ENCODE results near the gene AK9.

AK9 gene

DNA sequence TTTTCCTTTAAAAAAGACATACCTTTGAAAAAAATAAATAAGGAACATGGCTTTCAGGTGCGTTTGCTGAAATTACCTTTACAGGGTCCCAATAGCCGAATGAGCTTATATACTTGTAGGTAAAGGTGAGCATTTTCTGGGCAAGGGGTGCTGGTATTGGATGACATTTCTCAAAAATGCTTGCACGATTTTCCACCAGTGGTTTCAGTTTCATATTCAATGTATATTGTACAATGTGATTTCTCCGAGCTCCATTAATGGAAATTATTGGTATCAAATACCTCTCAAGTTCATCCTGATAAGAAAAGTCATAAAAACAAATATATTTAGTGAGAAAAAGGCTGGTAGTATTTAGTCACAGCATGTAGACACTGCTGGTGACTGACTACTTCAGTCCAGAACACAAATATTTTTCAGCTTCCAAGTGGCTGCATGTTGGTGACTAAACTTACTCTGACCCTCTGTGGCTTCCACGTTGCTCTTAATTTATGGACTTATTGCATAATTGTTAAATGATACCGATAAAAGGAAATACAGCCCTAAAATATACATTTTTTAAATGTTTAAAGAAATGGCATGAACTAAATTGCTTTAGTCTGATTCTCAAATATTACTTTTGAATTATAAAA is 175.1 kb downstream of the AK9 start:
- no peak overlapping the region for H3K4me3 ChIP-seq (ENCODE audit: low read depth, low read length)
- DNase-seq (ENCODE audit: low read depth) = no peak
- TF ChIP-seq, protein P1, sequence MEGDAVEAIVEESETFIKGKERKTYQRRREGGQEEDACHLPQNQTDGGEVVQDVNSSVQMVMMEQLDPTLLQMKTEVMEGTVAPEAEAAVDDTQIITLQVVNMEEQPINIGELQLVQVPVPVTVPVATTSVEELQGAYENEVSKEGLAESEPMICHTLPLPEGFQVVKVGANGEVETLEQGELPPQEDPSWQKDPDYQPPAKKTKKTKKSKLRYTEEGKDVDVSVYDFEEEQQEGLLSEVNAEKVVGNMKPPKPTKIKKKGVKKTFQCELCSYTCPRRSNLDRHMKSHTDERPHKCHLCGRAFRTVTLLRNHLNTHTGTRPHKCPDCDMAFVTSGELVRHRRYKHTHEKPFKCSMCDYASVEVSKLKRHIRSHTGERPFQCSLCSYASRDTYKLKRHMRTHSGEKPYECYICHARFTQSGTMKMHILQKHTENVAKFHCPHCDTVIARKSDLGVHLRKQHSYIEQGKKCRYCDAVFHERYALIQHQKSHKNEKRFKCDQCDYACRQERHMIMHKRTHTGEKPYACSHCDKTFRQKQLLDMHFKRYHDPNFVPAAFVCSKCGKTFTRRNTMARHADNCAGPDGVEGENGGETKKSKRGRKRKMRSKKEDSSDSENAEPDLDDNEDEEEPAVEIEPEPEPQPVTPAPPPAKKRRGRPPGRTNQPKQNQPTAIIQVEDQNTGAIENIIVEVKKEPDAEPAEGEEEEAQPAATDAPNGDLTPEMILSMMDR (IDR thresholded peaks at IDR 0.05; ENCODE audit: control insufficient read depth, extremely low read depth, insufficient read depth) = no peak

DNA sequence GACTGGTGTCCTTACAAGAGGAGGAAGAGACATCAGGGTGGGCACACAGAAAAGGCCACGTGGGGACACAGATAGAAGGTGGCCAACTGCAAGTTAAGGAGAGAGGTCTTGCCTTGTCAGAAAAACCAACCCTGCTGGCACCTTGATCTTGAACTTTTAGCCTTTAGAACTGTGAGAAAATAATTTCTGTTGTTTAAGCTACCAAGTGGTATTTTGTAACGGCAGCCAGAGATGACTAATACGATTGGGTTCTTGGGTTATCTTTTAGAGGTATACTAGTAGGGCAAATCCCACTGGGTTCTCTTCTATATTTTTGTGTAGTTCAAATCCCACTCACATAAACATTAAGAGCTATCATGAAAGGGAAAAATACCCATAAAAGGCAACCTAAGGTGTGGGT is 176.1 kb downstream of the AK9 start:
- no peak overlapping the region for H3K4me3 ChIP-seq (ENCODE audit: low read depth, low read length)
- TF ChIP-seq, protein P1 (IDR thresholded peaks at IDR 0.05; ENCODE audit: control insufficient read depth, extremely low read depth, insufficient read depth) = no peak
- no peak for DNase-seq (ENCODE audit: low read depth)

DNA sequence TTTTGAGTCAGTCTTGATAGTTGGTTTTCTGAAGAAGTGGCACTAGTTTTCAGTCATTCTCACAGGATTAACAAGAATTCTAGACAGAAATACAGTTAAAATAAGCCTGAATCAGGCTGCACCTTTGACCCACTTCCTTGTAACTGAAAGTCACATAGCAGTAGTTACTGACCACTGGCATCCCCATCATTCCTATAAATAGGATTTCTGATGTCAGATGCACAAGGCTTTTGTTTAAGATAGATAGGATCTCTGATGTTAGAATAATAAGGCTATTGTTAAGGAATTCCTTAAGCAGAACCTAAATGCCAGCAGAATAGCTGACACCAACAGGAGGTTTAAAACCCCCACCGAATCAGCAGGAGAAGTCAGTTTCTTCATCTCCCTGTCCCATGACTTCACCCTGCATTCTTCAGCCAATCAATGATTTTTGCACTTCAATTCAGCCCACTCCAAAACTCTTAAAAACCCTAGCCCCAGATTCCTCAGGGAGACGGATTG is 177.4 kb downstream of the AK9 start:
- TF ChIP-seq, protein P1 (IDR thresholded peaks at IDR 0.05; ENCODE audit: control insufficient read depth, extremely low read depth, insufficient read depth) = no peak
- no peak for DNase-seq (ENCODE audit: low read depth)
- H3K4me3 ChIP-seq (ENCODE audit: low read depth, low read length) = no peak overlapping the region

DNA sequence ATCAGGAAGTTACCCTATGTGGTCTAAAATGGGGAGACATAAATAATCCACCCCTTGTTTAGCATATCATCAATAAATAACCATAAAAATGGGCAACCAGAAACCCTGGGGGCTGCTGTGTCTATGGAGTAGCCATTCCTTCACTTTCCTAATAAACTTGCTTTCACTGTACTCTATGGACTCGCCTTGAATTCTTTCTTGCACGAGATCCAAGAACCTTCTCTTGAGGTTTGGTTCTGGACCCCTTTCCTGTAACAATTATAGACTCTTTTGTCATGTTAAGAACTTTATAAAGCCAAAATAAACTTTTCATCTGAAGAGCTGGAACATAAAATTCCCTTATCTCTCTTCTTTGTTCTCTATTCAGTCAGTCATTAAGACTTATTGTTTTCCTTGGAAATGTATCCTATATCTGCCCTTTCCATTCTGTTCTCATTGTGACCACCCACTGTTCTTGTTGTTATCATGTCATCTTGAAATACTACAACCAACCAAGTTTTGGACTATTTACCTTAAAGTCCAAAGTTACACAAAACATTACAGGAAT is 178.7 kb downstream of the AK9 start:
- DNase-seq (ENCODE audit: low read depth) = peak; percentile 38
- no peak overlapping the region for H3K4me3 ChIP-seq (ENCODE audit: low read depth, low read length)
- TF ChIP-seq, protein P1 (IDR thresholded peaks at IDR 0.05; ENCODE audit: control insufficient read depth, extremely low read depth, insufficient read depth) = no peak

DNA sequence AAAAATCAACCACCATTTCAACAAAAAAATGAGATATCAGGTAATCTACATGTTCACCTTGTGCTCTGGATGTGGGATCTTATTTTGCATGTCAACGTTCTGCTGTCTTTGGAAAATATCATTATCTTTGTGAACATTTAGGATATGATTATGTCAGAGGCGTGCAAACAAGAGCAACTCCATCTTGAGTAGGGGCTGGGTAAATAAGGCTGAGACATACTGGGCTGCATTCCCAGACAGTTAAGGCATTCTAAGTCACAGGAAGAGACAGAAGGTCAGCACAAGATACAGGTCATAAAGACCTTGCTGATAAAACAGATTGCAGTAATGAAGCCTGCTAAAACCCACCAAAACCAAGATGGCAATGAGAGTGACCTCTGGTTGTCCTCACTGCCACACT is 179.2 kb downstream of the AK9 start:
- DNase-seq (ENCODE audit: low read depth) = peak; percentile 49
- no peak overlapping the region for H3K4me3 ChIP-seq (ENCODE audit: low read depth, low read length)
- TF ChIP-seq, protein P1 (IDR thresholded peaks at IDR 0.05; ENCODE audit: control insufficient read depth, extremely low read depth, insufficient read depth) = no peak

DNA sequence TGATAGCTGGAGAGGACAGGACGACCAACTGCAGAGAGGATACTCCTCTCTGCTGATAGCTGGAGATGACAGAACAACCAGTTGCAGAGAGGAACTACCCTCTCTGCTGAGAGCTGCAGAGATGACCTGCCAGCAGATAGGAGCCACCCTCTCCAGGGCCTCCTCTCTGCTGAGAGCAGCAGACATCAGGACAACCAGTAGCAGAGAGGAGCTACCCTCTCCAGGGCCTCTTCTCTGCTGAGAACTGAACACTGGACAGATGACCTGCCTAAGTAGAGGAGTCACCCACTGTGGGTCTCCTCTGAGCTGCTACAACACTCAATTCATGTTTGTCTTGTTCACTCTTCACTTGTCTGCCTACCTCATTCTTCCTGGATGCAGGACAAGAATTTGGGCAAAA is 180.6 kb downstream of the AK9 start:
- TF ChIP-seq, protein P1 (IDR thresholded peaks at IDR 0.05; ENCODE audit: control insufficient read depth, extremely low read depth, insufficient read depth) = no peak
- no peak overlapping the region for H3K4me3 ChIP-seq (ENCODE audit: low read depth, low read length)
- DNase-seq (ENCODE audit: low read depth) = no peak

Measured in LNCaP clone FGC (cell line).